Measurements from ENCODE around the gene SMTNL2. TPM values are rescaled to one million over a fixed set of nuclear protein-coding genes. Genes with fewer than 3 reads are reported as not detected.

SMTNL2 gene
- total and polyA plus RNA-seq, 2 of the 4 experiments (the other 2 are of a cell fraction), result not detected

- H3K56ac ChIP-seq (ENCODE audit: extremely low read depth, insufficient read depth, low read length), result no peak overlapping the region
- no peak overlapping the region for H2AK9ac ChIP-seq (replicated peaks; ENCODE audit: low read depth, low read length, poor library complexity)
- no peak overlapping the region for H2BK20ac ChIP-seq (ENCODE audit: low read depth, low read length)
- no TSS peak for BruUV-seq (replicated peaks)
- H3K9ac ChIP-seq (ENCODE audit: low read depth, low read length), result no peak overlapping the region
- no peak overlapping the region for H3K14ac ChIP-seq (replicated peaks; ENCODE audit: low read depth, low read length)
- no peak overlapping the region for H3K4ac ChIP-seq (ENCODE audit: low read depth, low read length)
- DNase-seq (no peak), ATAC-seq (ENCODE audit: low read depth) (no peak)
- H3K4me3 ChIP-seq (ENCODE audit: insufficient read depth, low read depth, low read length), result no peak overlapping the region
- H2BK120ac ChIP-seq (ENCODE audit: low read depth, low read length), result no peak overlapping the region
- H3K4me2 ChIP-seq (ENCODE audit: low read depth, low read length), result no peak overlapping the region
- H3K79me1 ChIP-seq (ENCODE audit: low read depth in 1 of 2, low read length in 2 of 2), result no peaks in the 10 kb centered on the region
- WGBS, 2 experiments (ENCODE audit: extremely low coverage in 2 of 2, insufficient read length in 1 of 2), result no CpG with 5 or more reads among the region's 10 CpGs
- TF ChIP-seq ELK1 (IDR thresholded peaks at IDR 0.05; ENCODE audit: borderline replicate concordance, low read depth, low read length) (no peak), MAZ (IDR thresholded peaks at IDR 0.05; ENCODE audit: borderline replicate concordance, low read depth, low read length) (no peak), FOS (IDR thresholded peaks at IDR 0.05; ENCODE audit: low read depth, low read length) (no peak)
- no peak overlapping the region for H2BK5ac ChIP-seq (ENCODE audit: low read depth, low read length, poor library complexity, severe bottlenecking)
- no peaks in the 10 kb centered on the region for H3K36me3 ChIP-seq (ENCODE audit: control insufficient read depth, insufficient read depth, low read length)
- no peak overlapping the region for H3K18ac ChIP-seq (ENCODE audit: low read depth, low read length)
- H4K8ac ChIP-seq (ENCODE audit: low read depth in 2 of 2, low read length in 2 of 2), result no peak overlapping the region
- no peaks in the 10 kb centered on the region for H4K20me1 ChIP-seq (ENCODE audit: insufficient read depth, low read length)
- H4K91ac ChIP-seq (ENCODE audit: insufficient read depth, low read depth, low read length), result no peak overlapping the region
- no peak overlapping the region for H3K23ac ChIP-seq (ENCODE audit: low read depth, low read length)
- dilution Hi-C loops (cut with HindIII; ENCODE audit: low sequenced_read_pairs, unreplicated experiment), result no loop called here
- no peaks in the 10 kb centered on the region for H3K9me3 ChIP-seq (ENCODE audit: control insufficient read depth, insufficient read depth, low read length)
- POLR2A ChIA-PET (ENCODE audit: unreplicated experiment), result no interaction called here
- no peak overlapping the region for H4K5ac ChIP-seq (ENCODE audit: low read depth, low read length)
- peaks cover 4% of the 10 kb centered on the region; the same call in 1 of the 2 replicates for H3K4me1 ChIP-seq (ENCODE audit: control insufficient read depth, insufficient read depth, low read length)
- no peak overlapping the region for H2AK5ac ChIP-seq (ENCODE audit: low read depth, low read length)
- in situ Hi-C loops (cut with MboI; ENCODE audit: low sequenced_read_pairs), result no loop called here
- H3K9me1 ChIP-seq (ENCODE audit: insufficient read depth, low read length), result no peaks in the 10 kb centered on the region
- H3K27me3 ChIP-seq (ENCODE audit: control insufficient read depth, insufficient read depth, low read length), result peaks cover 46% of the 10 kb centered on the region
- no peak overlapping the region for H2AFZ ChIP-seq (replicated peaks; ENCODE audit: low read length, poor library complexity)
- intact Hi-C loops (cut with micrococcal nuclease), result no loop called here
- CTCF ChIA-PET, result no interaction called here
- H2BK15ac ChIP-seq (ENCODE audit: low read depth, low read length), result no peak overlapping the region
- no peak overlapping the region for H3K27ac ChIP-seq (ENCODE audit: insufficient read depth, low read length)
Measured at GRCh38 chr17:4590981-4591453, 6.7 kb downstream of the SMTNL2 start.

Data from IMR-90 (cell line).